AG09319 (cell line): Measurements from ENCODE around the gene CTNNA3.

Source experiments
- DNase-seq: peaks from one replicate; pipeline ENCODE4 v3.0.0-alpha.2; 2010; ENCODE audit warnings: low read depth; ENCODE audit errors: extremely low read depth
- TF ChIP-seq, protein P1 (sequence below): IDR thresholded peaks from 2 replicates; pipeline ENCODE4 v1.5.1; 2011; ENCODE audit warnings: low read depth, mild to moderate bottlenecking, inconsistent platforms, low read length, moderate library complexity

Gene CTNNA3

DNA sequence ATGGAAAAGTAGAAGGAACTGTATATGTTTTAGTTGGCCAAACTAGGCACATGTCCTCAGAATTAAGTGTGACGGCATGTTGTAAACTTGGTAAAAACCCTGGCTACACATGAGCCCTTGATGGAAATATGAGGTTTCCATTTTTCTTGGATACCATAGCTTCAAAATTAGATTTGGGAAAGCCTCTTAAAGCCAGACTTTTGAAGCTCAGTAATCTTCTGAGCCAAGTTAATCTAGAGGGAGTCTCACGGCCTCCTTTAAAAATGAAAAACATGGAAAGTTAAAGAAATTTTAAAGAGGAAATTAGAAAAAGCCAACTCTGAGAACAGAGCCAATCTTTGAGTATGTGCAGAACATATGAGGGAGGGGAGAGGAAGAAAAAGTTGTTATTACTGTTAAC lies 376.0 kb downstream of the CTNNA3 start:
- DNase-seq, result no peak
- TF ChIP-seq, protein P1, sequence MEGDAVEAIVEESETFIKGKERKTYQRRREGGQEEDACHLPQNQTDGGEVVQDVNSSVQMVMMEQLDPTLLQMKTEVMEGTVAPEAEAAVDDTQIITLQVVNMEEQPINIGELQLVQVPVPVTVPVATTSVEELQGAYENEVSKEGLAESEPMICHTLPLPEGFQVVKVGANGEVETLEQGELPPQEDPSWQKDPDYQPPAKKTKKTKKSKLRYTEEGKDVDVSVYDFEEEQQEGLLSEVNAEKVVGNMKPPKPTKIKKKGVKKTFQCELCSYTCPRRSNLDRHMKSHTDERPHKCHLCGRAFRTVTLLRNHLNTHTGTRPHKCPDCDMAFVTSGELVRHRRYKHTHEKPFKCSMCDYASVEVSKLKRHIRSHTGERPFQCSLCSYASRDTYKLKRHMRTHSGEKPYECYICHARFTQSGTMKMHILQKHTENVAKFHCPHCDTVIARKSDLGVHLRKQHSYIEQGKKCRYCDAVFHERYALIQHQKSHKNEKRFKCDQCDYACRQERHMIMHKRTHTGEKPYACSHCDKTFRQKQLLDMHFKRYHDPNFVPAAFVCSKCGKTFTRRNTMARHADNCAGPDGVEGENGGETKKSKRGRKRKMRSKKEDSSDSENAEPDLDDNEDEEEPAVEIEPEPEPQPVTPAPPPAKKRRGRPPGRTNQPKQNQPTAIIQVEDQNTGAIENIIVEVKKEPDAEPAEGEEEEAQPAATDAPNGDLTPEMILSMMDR, result no peak

DNA sequence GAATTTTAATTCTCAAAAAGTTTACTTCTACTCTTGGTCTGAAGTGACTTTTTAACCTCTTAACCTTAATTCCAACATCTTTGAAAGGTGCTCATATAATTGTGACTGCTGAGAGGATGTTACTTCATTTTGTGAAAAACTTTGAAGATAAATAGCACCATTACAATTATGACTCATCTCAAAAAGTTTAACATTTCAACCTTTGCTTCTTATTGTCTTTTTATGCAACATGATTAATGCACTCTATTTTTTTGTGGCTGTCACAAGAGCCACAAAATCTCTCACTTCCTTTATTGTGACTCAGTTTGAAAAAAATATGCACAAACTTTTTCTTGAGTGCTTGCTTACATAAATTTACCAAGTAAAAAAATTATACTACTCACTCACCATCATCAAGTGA lies 387.1 kb downstream of the CTNNA3 start:
- TF ChIP-seq, protein P1, result no peak
- DNase-seq, result no peak

DNA sequence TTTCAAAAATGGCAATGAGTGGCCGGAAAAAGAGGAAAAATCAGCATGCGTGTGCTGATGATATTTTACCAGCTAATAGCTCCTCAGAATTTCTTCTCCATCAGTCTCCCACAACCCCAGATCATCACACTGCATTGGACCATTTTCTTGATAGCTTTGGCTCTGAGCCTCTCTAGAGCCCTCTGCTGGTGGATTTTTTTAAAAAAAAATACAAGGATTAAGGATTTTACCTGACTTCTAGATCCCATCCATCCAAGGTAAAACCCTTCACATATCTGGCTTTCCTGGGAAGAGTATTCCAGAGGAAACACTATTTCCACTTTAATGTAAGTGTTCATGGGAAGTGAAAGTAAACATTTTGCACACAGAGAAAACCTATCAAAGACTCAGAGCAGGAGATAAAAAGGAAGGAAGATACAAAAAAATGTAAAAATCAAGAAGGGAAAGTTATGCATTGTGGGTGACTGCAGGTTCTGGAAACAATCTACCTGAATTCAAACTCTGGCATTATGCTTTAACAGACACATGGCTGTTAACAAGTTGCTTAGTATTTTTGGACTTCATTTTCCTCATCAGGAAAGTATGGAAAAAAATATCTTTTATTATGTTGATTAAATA lies 389.3 kb downstream of the CTNNA3 start:
- TF ChIP-seq, protein P1, result peak; percentile 8
- DNase-seq, result no peak

DNA sequence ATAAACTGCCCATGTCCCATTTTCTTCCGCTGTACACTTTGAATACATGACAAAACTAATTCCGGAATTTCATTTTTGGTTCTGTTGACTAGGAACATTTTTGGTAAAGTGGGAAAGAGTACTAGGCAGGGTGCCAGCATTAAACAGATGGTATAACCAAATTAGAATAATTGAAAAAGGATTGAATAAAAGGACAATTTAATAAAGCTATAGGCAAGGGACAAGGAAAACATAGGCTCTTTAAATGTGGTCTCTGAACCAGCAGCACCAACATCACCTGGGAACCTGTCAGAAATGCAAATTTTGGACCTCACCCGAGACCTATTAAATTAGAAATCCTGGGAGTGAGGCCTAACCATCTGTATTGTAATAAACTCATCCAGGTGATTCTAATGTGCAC lies 393.3 kb downstream of the CTNNA3 start:
- TF ChIP-seq, protein P1, result no peak
- no peak for DNase-seq

DNA sequence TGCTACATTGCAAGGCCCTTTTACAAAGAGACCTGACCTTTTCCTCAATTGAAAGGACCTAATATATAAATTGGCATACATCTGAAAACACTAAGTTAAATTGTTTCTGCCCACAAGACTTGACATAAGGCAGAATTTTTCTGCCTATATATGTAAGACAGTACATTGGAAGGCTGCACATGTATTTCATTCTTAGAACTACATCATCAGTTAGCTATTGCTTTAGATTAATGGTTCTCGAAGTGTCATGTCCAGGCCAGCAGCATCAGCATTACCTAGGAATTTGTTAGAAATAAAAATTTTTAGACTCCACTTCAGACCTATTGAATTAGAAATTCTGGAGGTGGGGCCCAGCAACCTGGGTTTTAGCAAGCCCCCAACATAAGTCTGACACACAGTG lies 396.2 kb downstream of the CTNNA3 start:
- TF ChIP-seq, protein P1, result no peak
- no peak for DNase-seq

DNA sequence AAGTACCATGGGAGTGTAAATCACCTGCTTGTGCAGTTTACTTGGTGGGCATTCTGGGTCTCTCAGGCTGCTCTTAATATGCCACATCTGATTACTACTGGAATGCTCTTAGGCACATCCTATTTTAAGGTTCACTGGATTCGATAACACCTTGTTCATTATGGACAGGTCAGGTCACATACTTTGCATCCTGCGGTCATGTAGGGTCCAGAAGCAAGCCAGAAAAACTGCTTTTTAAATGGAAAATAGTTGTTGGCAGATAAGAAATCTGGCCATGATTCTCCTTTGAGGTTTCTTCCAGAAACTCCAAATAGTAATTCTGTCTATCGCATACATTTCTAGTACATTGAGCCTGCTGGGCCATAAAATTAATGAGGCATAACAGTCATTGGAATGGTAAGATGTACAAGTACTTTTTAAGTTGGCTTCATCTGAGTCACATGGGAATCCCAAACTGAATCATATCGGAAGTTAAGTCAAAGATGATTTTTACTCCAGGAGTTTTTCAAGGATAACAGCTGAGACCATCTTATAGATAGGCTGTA lies 398.3 kb downstream of the CTNNA3 start:
- DNase-seq, result no peak
- TF ChIP-seq, protein P1, result no peak

DNA sequence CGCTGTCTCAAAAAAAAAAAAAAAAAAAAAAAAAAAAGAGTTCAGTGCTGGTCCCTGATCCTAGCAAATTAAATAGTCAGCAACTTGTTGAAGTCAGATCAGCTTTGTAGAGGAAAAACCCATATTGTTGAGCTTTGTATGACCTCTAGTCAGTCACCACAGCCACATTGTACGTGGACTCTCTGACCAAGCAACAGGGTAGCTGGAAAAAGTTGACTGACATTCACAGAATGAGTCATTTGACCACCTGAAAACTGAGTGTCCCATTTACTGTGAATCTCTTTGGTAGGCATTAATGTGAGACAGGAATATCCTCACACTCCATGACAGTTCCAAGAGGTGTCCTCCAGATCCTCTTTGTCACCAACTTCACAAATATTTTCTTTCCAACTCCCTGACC lies 399.1 kb downstream of the CTNNA3 start:
- TF ChIP-seq, protein P1, result no peak
- DNase-seq, result no peak
